A549 (cell line): ENCODE data around the gene KRT7. TPM values are rescaled to one million over a fixed set of nuclear protein-coding genes. Genes with fewer than 3 reads are reported as not detected.

ENCODE experiments used
- ATAC-seq, 2 experiments: fragments of 200-7000 bp in 1 of 2; fragments of >200 bp in 1 of 2; cut with Nextera tagmentation in 1 of 2; cut with Tn5 transposase in 1 of 2; 3 replicates each; pipeline versions ENCODE4 v1.8.0 to v1.9.1; 2018 to 2020; ENCODE audit warnings: mild to moderate bottlenecking in 1 of 2, moderate library complexity in 1 of 2
- CTCF ChIA-PET: fragments of 300-600 bp; sonication (Branson Sonifier 250); formaldehyde crosslinking; extraction: SDS; loops from one replicate; lab custom pipeline; 2021; ENCODE audit warnings: antibody characterized with exemption, inconsistent platforms; lab: Yijun Ruan, JAX
- POLR2A ChIA-PET: fragments of 350-600 bp; formaldehyde crosslinking; extraction: SDS; loops from one replicate; lab custom pipeline; 2021; ENCODE audit warnings: antibody characterized with exemption, inconsistent platforms; lab: Yijun Ruan, JAX
- DNase-seq, 2 experiments: peaks; one replicate each; pipeline versions ENCODE4 v3.0.0 to v3.0.0-alpha.2; 2011 to 2016; ENCODE audit warnings: low read depth in 1 of 2, low spot score in 1 of 2
- FAIRE-seq: peaks from 2 replicates; lab custom pipeline; 2011; peaks lifted over from hg19 to GRCh38; lab: Jason Lieb, UNC
- H3K27ac ChIP-seq, 2 experiments: fragments of >200 bp; sonication (Bioruptor Twin); formaldehyde crosslinking; 3 replicates each; pipeline ENCODE4 v1.5.1; 2016 to 2017
- H3K4me1 ChIP-seq: fragments of >200 bp; sonication (Bioruptor Twin); formaldehyde crosslinking; 3 replicates; pipeline ENCODE4 v1.6.1; 2016
- H3K4me2 ChIP-seq: fragments of >200 bp; sonication (Bioruptor Twin); formaldehyde crosslinking; 3 replicates; pipeline ENCODE4 v1.6.1; 2016
- H3K4me3 ChIP-seq: fragments of >200 bp; sonication (Bioruptor Twin); formaldehyde crosslinking; 3 replicates; pipeline ENCODE4 v1.5.1; 2016
- H3K9me3 ChIP-seq: fragments of >200 bp; sonication (Bioruptor Twin); formaldehyde crosslinking; 3 replicates; pipeline ENCODE4 v1.6.1; 2016
- BHLHE40 ChIP-seq: IDR thresholded peaks from 2 replicates; pipeline ENCODE4 v1.6.1; 2012; ENCODE audit warnings: low read depth, low read length, inconsistent platforms
- CBX2 ChIP-seq: fragments of 200-600 bp; sonication (generic); IDR thresholded peaks from 2 replicates; pipeline ENCODE4 v1.6.1; 2016; ENCODE audit warnings: low read depth, mild to moderate bottlenecking, borderline replicate concordance
- EP300 ChIP-seq, 2 experiments: fragments of >200 bp; sonication (Bioruptor Twin); formaldehyde crosslinking; IDR thresholded peaks; 2 replicates in 1 of 2; 3 replicates in 1 of 2; pipeline ENCODE4 v1.6.1; 2016 to 2017
- FOSB ChIP-seq: fragments of 250-450 bp; sonication (Bioruptor Pico); IDR thresholded peaks from 2 replicates; pipeline ENCODE4 v1.5.0; 2020; ENCODE audit warnings: mild to moderate bottlenecking, moderate library complexity
- FOSL2 ChIP-seq, 2 experiments: fragments of 450-650 bp in 1 of 2; fragments of >200 bp in 1 of 2; sonication (Bioruptor Twin) in 1 of 2; formaldehyde crosslinking; IDR thresholded peaks; 2 replicates each; pipeline versions ENCODE4 v1.5.0 to v1.6.1; 2016 to 2020; ENCODE audit warnings: mild to moderate bottlenecking in 1 of 2, moderate library complexity in 1 of 2
- HEYL ChIP-seq: fragments of 250-450 bp; sonication (Bioruptor Pico); IDR thresholded peaks from 2 replicates; pipeline ENCODE4 v1.8.0; 2021; ENCODE audit warnings: mild to moderate bottlenecking, moderate library complexity
- HOXB5 ChIP-seq: fragments of 250-450 bp; sonication (Bioruptor Pico); IDR thresholded peaks from 2 replicates; pipeline ENCODE4 v1.5.0; 2020; ENCODE audit warnings: mild to moderate bottlenecking, moderate library complexity
- JUN ChIP-seq, 2 experiments: fragments of >200 bp; sonication (Bioruptor Twin); formaldehyde crosslinking; IDR thresholded peaks; 2 replicates in 1 of 2; 3 replicates in 1 of 2; pipeline ENCODE4 v1.6.1; 2016 to 2017
- KDM5A ChIP-seq: fragments of 200-600 bp; sonication (generic); IDR thresholded peaks from 2 replicates; pipeline ENCODE4 v1.6.1; 2016; ENCODE audit warnings: antibody characterized with exemption, mild to moderate bottlenecking
- NPAS2 ChIP-seq: fragments of 250-450 bp; sonication (Bioruptor Pico); IDR thresholded peaks from 2 replicates; pipeline ENCODE4 v1.8.0; 2022; ENCODE audit warnings: mild to moderate bottlenecking, moderate library complexity, borderline replicate concordance
- NR3C1 ChIP-seq: fragments of >200 bp; sonication (Bioruptor Twin); formaldehyde crosslinking; IDR thresholded peaks from 3 replicates; pipeline ENCODE4 v1.6.1; 2017
- POLR2AphosphoS2 ChIP-seq: conservative IDR thresholded peaks from 2 replicates; pipeline ENCODE4 v1.6.1; 2012; ENCODE audit warnings: low read length, improper control_type of control experiment, inconsistent platforms
- RAD21 ChIP-seq, 2 experiments: fragments of >200 bp in 1 of 2; sonication (Bioruptor Twin) in 1 of 2; formaldehyde crosslinking in 1 of 2; IDR thresholded peaks in 1 of 2; conservative IDR thresholded peaks in 1 of 2; 2 replicates in 1 of 2; 3 replicates in 1 of 2; pipeline ENCODE4 v1.6.1; 2012 to 2018; ENCODE audit warnings: inconsistent platforms in 1 of 2
- SMC3 ChIP-seq: fragments of >200 bp; sonication (Bioruptor Twin); formaldehyde crosslinking; IDR thresholded peaks from 3 replicates; pipeline ENCODE4 v1.6.1; 2018; ENCODE audit warnings: inconsistent platforms
- ZC3H11A ChIP-seq: fragments of 450-650 bp; IDR thresholded peaks from 2 replicates; pipeline ENCODE4 v1.6.1; 2014; ENCODE audit warnings: antibody characterized with exemption, mild to moderate bottlenecking
- ZNF302 ChIP-seq: fragments of 250-450 bp; sonication (Bioruptor Pico); IDR thresholded peaks from 2 replicates; pipeline ENCODE4 v1.9.0; 2021; ENCODE audit warnings: inconsistent platforms, mild to moderate bottlenecking, moderate library complexity
- WGBS: methylation state at CpG from one replicate; pipeline ENCODE4 v1.1.6; 2017; ENCODE audit errors: missing lambda C conversion rate; 5-methylcytosine and 5-hydroxymethylcytosine counted together
- polyA plus RNA-seq, 4 experiments: library from polyadenylated mRNA; depleted of rRNA in 3 of 4; stranded (reverse); fragments of >200 nt; fragmentation: RNase III in 1 of 4; extraction: RNeasy Plus Mini Kit Qiagen cat#74134 plus additional on column Dnase treatment in 1 of 4; gene quantifications; 2 replicates in 3 of 4; 3 replicates in 1 of 4; pipeline ENCODE4 v1.2.3, GENCODE V29; 2011 to 2017
- TF ChIP-seq, protein P1 (sequence below): fragments of 250-450 bp; sonication (Bioruptor Pico); IDR thresholded peaks from 2 replicates; pipeline ENCODE4 v1.5.0; 2020; ENCODE audit warnings: low read depth, mild to moderate bottlenecking, moderate library complexity
- TF ChIP-seq, protein P2 (sequence below): IDR thresholded peaks from 2 replicates; pipeline ENCODE4 v1.6.1; 2012
- TF ChIP-seq, protein P3 (sequence below): fragments of 150-350 bp; IDR thresholded peaks from 2 replicates; pipeline ENCODE4 v1.6.1; 2014; ENCODE audit warnings: low read depth, mild to moderate bottlenecking, low read length
- TF ChIP-seq, protein P4 (sequence below): fragments of 450-650 bp; IDR thresholded peaks from 2 replicates; pipeline ENCODE4 v1.6.1; 2014; ENCODE audit warnings: antibody characterized with exemption

Gene KRT7
- polyA plus RNA-seq, 2 of the 4 experiments (the other 2 are of a cell fraction), result 2,623 to 3,055 TPM

DNA sequence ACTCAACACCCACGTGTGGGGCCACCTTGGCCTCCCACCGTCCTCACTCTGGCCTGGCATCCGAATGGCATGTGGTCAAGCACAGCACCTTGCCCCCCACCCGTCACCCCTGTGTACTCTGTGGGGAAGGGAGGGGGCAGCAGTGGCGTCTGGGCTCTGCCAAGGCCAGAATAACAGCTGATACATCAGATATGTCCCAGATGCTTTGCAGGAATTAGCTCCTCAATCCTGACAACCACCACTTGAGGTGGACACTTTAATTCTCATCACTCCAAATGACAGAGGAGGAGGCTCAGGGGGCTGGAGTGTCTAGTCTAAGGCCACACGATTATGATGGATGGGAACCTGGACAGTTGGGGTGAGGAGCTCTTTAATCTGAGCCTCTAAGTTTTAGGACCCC, 39.5 kb upstream of the KRT7 start:
- ChIA-PET CTCF (interaction anchor here (0.6 to 1.4 kb wide), 4 partner anchors 42 to 68 kb away, joined by 3 to 4 read pairs (median 4); no protein-coding TSS in a partner anchor), POLR2A (no interaction called here)
- 81% methylated on average over 6 of the region's 6 CpGs for WGBS

DNA sequence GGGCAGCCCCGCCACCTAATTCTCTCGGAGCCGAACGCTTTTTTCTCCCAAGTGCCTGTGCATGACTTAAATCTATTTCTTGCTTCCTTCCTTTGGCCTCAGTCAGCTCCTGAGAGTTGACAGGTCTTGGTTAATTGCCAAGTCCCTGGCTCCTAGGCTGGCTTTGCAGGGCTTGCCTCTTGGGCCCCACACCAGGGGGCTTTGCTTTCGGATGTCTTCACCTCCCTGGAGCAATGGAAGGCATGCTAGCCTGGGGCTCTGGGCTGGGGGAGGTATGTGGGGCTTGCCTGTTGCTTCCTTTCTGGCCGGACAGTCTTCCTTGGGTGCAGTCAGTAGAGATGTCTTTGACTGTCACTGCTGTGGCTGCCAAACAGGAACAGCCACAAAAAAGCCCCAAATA, 39.1 kb upstream of the KRT7 start:
- H3K9me3 ChIP-seq, result no peaks in the 10 kb centered on the region
- peaks cover 76% of the 10 kb centered on the region for H3K4me1 ChIP-seq
- H3K4me3 ChIP-seq, result no peak overlapping the region
- CTCF ChIA-PET, result interaction anchor here (0.6 to 1.9 kb wide), 6 partner anchors 28 to 133 kb away, joined by 3 to 6 read pairs (median 4); no protein-coding TSS in a partner anchor
- DNase-seq, result no peak
- peak overlapping the region; percentile 96 to 100 for H3K27ac ChIP-seq
- TF ChIP-seq, protein P1, sequence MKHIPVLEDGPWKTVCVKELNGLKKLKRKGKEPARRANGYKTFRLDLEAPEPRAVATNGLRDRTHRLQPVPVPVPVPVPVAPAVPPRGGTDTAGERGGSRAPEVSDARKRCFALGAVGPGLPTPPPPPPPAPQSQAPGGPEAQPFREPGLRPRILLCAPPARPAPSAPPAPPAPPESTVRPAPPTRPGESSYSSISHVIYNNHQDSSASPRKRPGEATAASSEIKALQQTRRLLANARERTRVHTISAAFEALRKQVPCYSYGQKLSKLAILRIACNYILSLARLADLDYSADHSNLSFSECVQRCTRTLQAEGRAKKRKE (CRISPR knock-in tag), result no peak
- no peak for TF ChIP-seq HOXB5 (CRISPR knock-in tag)
- H3K4me2 ChIP-seq, result peak overlapping the region; percentile 97
- WGBS, result 65% methylated on average over 6 of the region's 6 CpGs
- POLR2A ChIA-PET, result no interaction called here
- no peak for ATAC-seq
- no peak for FAIRE-seq

More for the DNA sequence above, 39.5 kb upstream of the KRT7 start:
- Histone ChIP-seq H3K4me1 (peaks cover 76% of the 10 kb centered on the region), H3K4me2 (peak overlapping the region; percentile 97)
- TF ChIP-seq, protein P2, sequence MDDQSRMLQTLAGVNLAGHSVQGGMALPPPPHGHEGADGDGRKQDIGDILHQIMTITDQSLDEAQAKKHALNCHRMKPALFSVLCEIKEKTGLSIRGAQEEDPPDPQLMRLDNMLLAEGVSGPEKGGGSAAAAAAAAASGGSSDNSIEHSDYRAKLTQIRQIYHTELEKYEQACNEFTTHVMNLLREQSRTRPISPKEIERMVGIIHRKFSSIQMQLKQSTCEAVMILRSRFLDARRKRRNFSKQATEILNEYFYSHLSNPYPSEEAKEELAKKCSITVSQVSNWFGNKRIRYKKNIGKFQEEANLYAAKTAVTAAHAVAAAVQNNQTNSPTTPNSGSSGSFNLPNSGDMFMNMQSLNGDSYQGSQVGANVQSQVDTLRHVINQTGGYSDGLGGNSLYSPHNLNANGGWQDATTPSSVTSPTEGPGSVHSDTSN, result no peak
- TF ChIP-seq FOSL2 (IDR thresholded peaks at IDR 0.05) (no peak), FOSL2 (CRISPR knock-in tag; IDR thresholded peaks at IDR 0.05) (no peak), EP300 (IDR thresholded peaks at IDR 0.05) (no peak), CBX2 (no peak), JUN (IDR thresholded peaks at IDR 0.05) (no peak)
- TF ChIP-seq, all 56 proteins: peak for 0
- Histone ChIP-seq H3K4me3 (no peak overlapping the region), H3K9me3 (no peaks in the 10 kb centered on the region), H3K27ac (peak overlapping the region; percentile 96 to 100)
- ATAC-seq (no peak), FAIRE-seq (no peak), DNase-seq (no peak)

DNA sequence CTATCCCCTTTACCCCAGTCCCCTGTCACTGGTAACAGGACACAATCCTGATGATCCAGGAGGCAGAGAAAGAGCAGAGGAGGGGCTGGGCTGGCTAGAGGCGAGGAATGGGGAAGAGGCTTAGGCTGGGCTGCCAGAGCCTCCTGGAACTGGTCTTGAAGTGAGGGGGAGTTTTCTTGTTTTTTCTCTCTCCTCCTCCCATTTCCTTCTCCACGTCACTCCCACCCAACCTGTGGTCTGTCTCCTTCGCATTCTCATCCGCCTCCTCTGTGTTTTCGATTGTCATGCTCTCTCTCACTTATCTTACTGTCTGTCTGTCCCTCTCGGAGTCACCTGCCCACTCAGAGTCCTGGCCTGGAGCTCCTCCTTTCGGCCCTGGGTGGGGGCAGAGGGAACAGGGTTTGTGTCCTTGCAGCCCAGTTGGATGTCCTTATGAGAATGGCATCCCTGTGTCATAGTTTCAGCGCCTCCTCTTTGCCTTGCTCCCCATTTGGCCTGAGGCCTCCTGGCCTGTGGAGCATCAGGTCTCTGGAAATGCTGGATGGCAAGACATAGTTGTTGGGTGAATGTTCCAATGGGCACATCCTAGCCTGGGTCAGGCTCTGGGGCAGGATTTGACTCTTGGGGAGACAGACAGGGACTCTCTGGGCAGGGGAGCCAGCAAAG, 37.8 kb upstream of the KRT7 start:
- FAIRE-seq (no peak), DNase-seq (no peak), ATAC-seq (no peak)
- WGBS, result 86% methylated on average over 8 of the region's 8 CpGs
- Histone ChIP-seq H3K4me3 (no peak overlapping the region), H3K27ac (peak overlapping the region; percentile 96 to 100), H3K4me2 (0 out of 3 replicates have a peak overlapping the region, but pooled peaks have one; percentile 6), H3K9me3 (no peaks in the 10 kb centered on the region), H3K4me1 (peaks cover 69% of the 10 kb centered on the region)
- 0 out of 2 replicates have a peak, but pooled peaks have one; percentile 10 for TF ChIP-seq NPAS2 (CRISPR knock-in tag)
- TF ChIP-seq, protein P3, sequence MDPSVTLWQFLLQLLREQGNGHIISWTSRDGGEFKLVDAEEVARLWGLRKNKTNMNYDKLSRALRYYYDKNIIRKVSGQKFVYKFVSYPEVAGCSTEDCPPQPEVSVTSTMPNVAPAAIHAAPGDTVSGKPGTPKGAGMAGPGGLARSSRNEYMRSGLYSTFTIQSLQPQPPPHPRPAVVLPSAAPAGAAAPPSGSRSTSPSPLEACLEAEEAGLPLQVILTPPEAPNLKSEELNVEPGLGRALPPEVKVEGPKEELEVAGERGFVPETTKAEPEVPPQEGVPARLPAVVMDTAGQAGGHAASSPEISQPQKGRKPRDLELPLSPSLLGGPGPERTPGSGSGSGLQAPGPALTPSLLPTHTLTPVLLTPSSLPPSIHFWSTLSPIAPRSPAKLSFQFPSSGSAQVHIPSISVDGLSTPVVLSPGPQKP, result no peak
- CTCF ChIA-PET, result interaction anchor here (1.4 to 1.9 kb wide), 2 partner anchors 27 to 132 kb away, joined by 6 read pairs; no protein-coding TSS in a partner anchor
- POLR2A ChIA-PET, result no interaction called here

DNA sequence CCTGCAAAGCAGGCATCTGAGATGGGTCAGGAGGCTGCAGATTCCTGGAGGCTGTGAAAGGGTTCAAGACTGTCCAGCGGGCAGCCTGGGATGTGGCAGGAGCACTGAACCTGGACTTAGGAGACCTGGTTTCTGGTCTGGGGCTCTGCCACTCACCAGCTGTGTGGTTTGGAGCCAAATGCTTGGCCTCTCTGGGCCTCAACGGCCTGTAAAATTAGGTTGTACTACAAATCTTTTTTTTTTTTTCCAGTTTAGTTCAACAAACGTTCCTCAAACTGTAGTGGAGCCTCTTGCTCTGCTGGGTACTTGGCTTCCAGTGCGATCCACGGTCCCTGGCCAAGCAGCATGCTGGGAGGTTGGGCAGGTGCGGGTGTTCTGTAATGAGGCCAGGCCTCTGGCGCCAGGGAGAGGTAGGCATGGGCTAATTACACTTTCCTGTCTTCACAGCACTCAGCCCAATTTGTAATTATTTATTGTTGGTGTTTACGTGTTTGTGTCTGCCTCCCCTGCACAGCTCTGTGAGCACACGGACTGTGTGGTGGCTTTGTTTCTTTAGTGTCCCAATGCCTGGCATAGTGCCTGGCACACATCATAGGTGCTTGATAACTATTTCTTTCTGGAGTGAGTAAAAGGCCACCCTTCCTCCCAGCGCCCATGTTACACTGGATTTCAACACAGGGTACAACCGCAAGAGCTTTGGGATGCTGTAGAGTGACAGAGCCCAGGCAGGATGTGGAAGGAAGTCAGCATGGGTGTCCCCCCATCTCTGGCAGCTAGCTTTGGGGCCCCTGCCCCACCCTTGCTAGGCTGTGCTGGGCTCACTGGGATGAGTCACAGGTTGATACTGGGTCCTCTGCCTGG, 35.4 kb upstream of the KRT7 start:
- no peak for FAIRE-seq
- Histone ChIP-seq H3K4me1 (peaks cover 75% of the 10 kb centered on the region), H3K9me3 (no peaks in the 10 kb centered on the region), H3K4me2 (peak overlapping the region; percentile 3; the same call in 1 of the 3 replicates), H3K27ac (peak overlapping the region; percentile 87 to 96; a peak in 5 of 6 replicates), H3K4me3 (no peak overlapping the region)
- ATAC-seq, result no peak
- ChIA-PET CTCF (interaction anchor here (0.6 to 1.4 kb wide), 3 partner anchors 24 to 113 kb away, joined by 3 to 5 read pairs (median 3); no protein-coding TSS in a partner anchor), POLR2A (interaction anchor here (0.6 kb wide), 1 partner anchor 809 kb away, joined by 7 read pairs; no protein-coding TSS in a partner anchor)
- DNase-seq, result no peak
- WGBS, result 78% methylated on average over 11 of the region's 11 CpGs
- no peak for TF ChIP-seq KDM5A
- TF ChIP-seq ZC3H11A, result no peak
- TF ChIP-seq, protein P4, sequence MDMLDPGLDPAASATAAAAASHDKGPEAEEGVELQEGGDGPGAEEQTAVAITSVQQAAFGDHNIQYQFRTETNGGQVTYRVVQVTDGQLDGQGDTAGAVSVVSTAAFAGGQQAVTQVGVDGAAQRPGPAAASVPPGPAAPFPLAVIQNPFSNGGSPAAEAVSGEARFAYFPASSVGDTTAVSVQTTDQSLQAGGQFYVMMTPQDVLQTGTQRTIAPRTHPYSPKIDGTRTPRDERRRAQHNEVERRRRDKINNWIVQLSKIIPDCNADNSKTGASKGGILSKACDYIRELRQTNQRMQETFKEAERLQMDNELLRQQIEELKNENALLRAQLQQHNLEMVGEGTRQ, result no peak
- TF ChIP-seq SMC3, result no peak
- no peak for TF ChIP-seq HEYL
- no peak for TF ChIP-seq POLR2AphosphoS2
- no peak for TF ChIP-seq FOSB (CRISPR knock-in tag)
- no peak for TF ChIP-seq ZNF302 (CRISPR knock-in tag)
- TF ChIP-seq BHLHE40, result no peak
- no peak for TF ChIP-seq RAD21 (conservative IDR thresholded peaks at IDR 0.05 in 1 of 2, IDR thresholded peaks at IDR 0.05 in 1 of 2)
- no peak for TF ChIP-seq EP300 (IDR thresholded peaks at IDR 0.05)
- TF ChIP-seq, protein P1 (CRISPR knock-in tag), result no peak
- TF ChIP-seq NR3C1, result no peak
